CD14-positive monocyte (primary cell): ENCODE measurements around the gene RAB43. TPM values are rescaled to one million over a fixed set of nuclear protein-coding genes. Genes with fewer than 3 reads are reported as not detected.

Experiments
- DNase-seq, 3 donors: peaks; one replicate each; pipeline ENCODE4 v3.0.0-alpha.2; 2011 to 2022
- H2AFZ ChIP-seq: 2 replicates; pipeline ENCODE4 v1.6.0; 2012; ENCODE audit warnings: mild to moderate bottlenecking, low read depth, low read length, inconsistent platforms; ENCODE audit not compliant: insufficient read depth, poor library complexity, severe bottlenecking
- H3K27ac ChIP-seq, 2 donors: 1 replicate in 1 of 2; 2 replicates in 1 of 2; pipeline ENCODE4 v1.5.1; 2012 to 2013; ENCODE audit warnings: low read length in 2 of 2, control low read depth in 1 of 2, inconsistent platforms in 1 of 2, low read depth in 1 of 2, mild to moderate bottlenecking in 1 of 2
- H3K27me3 ChIP-seq, 2 donors: one replicate each; pipeline versions ENCODE4 v1.6.0 to v1.6.1; 2011 to 2013; ENCODE audit warnings: low read length in 2 of 2; ENCODE audit not compliant: control insufficient read depth in 2 of 2, insufficient read depth in 2 of 2
- H3K36me3 ChIP-seq, 2 donors: replicated peaks in 1 of 2; 1 replicate in 1 of 2; 2 replicates in 1 of 2; pipeline versions ENCODE4 v1.5.1 to v1.6.1; 2012 to 2013; ENCODE audit warnings: low read length in 2 of 2, control low read depth in 1 of 2, inconsistent platforms in 1 of 2, mild to moderate bottlenecking in 1 of 2; ENCODE audit not compliant: insufficient read depth in 2 of 2, control insufficient read depth in 1 of 2
- H3K4me1 ChIP-seq, 2 donors: 1 replicate in 1 of 2; 2 replicates in 1 of 2; pipeline versions ENCODE4 v1.5.1 to v1.6.1; 2012 to 2013; ENCODE audit warnings: low read length in 2 of 2, control low read depth in 1 of 2, inconsistent platforms in 1 of 2, mild to moderate bottlenecking in 1 of 2, moderate library complexity in 1 of 2; ENCODE audit not compliant: insufficient read depth in 2 of 2, control insufficient read depth in 1 of 2
- H3K4me2 ChIP-seq: replicated peaks from 2 replicates; pipeline ENCODE3; 2012; ENCODE audit warnings: low read length, moderate library complexity, mild to moderate bottlenecking; ENCODE audit not compliant: poor library complexity, severe bottlenecking; ENCODE audit errors: extremely low read depth
- H3K4me3 ChIP-seq, 3 experiments: fragments of 200-600 bp in 1 of 3; sonication (generic) in 1 of 3; replicated peaks in 1 of 3; 1 replicate in 2 of 3; 2 replicates in 1 of 3; pipeline ENCODE4 v1.5.1; 2011 to 2013; ENCODE audit warnings: low read length in 3 of 3, mild to moderate bottlenecking in 3 of 3, control low read depth in 2 of 3, low read depth in 2 of 3, inconsistent platforms in 1 of 3, moderate library complexity in 1 of 3
- H3K79me2 ChIP-seq: 2 replicates; pipeline ENCODE4 v1.6.0; 2012; ENCODE audit warnings: mild to moderate bottlenecking, control low read depth, inconsistent platforms, low read length, moderate library complexity; ENCODE audit not compliant: insufficient read depth
- H3K9ac ChIP-seq: 2 replicates; pipeline ENCODE4 v1.6.0; 2017; ENCODE audit warnings: low read length, mild to moderate bottlenecking; ENCODE audit not compliant: insufficient read depth, poor library complexity, severe bottlenecking
- H3K9me3 ChIP-seq, 2 donors: replicated peaks in 1 of 2; 1 replicate in 1 of 2; 2 replicates in 1 of 2; pipeline versions ENCODE4 v1.5.1 to v1.6.1; 2012 to 2013; ENCODE audit warnings: low read length in 2 of 2, control low read depth in 1 of 2; ENCODE audit not compliant: control insufficient read depth in 1 of 2, insufficient read depth in 1 of 2
- H4K20me1 ChIP-seq: 2 replicates; pipeline ENCODE4 v1.6.0; 2012; ENCODE audit warnings: mild to moderate bottlenecking, low read length, control low read depth, moderate library complexity; ENCODE audit not compliant: insufficient read depth
- H3K27ac Mint-ChIP-seq, 7 donors: one replicate each; pipeline ENCODE4 v1.8.0; 2020; ENCODE audit warnings: mild to moderate bottlenecking in 7 of 7, mixed read lengths in 7 of 7, moderate library complexity in 6 of 7, inconsistent platforms in 2 of 7
- H3K27me3 Mint-ChIP-seq, 3 donors: one replicate each; pipeline ENCODE4 v1.8.0; 2021 to 2022; ENCODE audit warnings: low read depth in 3 of 3, mild to moderate bottlenecking in 3 of 3, mixed read lengths in 3 of 3, moderate library complexity in 3 of 3, inconsistent platforms in 1 of 3
- H3K36me3 Mint-ChIP-seq, 2 donors: one replicate each; pipeline ENCODE4 v1.8.0; 2020; ENCODE audit warnings: mixed read lengths in 2 of 2, inconsistent platforms in 1 of 2, mild to moderate bottlenecking in 1 of 2
- H3K4me1 Mint-ChIP-seq: one replicate; pipeline ENCODE4 v1.8.0; 2020; ENCODE audit warnings: mild to moderate bottlenecking, mixed read lengths
- H3K4me3 Mint-ChIP-seq, 2 donors: one replicate each; pipeline ENCODE4 v1.8.0; 2020; ENCODE audit warnings: mild to moderate bottlenecking in 2 of 2, mixed read lengths in 2 of 2, moderate library complexity in 1 of 2
- H3K9me3 Mint-ChIP-seq, 7 donors: one replicate each; pipeline ENCODE4 v1.8.0; 2020 to 2022; ENCODE audit warnings: mixed read lengths in 7 of 7, mild to moderate bottlenecking in 6 of 7, moderate library complexity in 6 of 7, inconsistent platforms in 2 of 7
- WGBS: methylation state at CpG from one replicate; pipeline ENCODE4 v1.1.5; 2013; ENCODE audit warnings: missing lambda C conversion rate; ENCODE audit not compliant: insufficient coverage; 5-methylcytosine and 5-hydroxymethylcytosine counted together
- intact Hi-C, 2 donors: fragments of 100-400 bp; cut with micrococcal nuclease; formaldehyde crosslinking; loops; one replicate each; pipeline versions ENCODE4 v1.15.0 to v1.15.1; 2023
- polyA plus RNA-seq, 3 donors: library from polyadenylated mRNA; depleted of rRNA in 1 of 3; unstranded in 2 of 3; stranded (reverse) in 1 of 3; fragments of 300-500 nt in 2 of 3; fragments of >200 nt in 1 of 3; fragmentation: Illumina TruSeq in 2 of 3; gene quantifications; 1 replicate in 2 of 3; 2 replicates in 1 of 3; pipeline ENCODE4 v1.2.3, GENCODE V29; 2012 to 2021
- TF ChIP-seq, protein P1 (sequence below): fragments of 200-600 bp; IDR thresholded peaks from one replicate; pipeline ENCODE4 v1.8.0; 2022; ENCODE audit warnings: antibody characterized with exemption, mild to moderate bottlenecking

Gene RAB43
- polyA plus RNA-seq, 3 donors = 7.1 to 15.5 (median 8.5) TPM

DNA sequence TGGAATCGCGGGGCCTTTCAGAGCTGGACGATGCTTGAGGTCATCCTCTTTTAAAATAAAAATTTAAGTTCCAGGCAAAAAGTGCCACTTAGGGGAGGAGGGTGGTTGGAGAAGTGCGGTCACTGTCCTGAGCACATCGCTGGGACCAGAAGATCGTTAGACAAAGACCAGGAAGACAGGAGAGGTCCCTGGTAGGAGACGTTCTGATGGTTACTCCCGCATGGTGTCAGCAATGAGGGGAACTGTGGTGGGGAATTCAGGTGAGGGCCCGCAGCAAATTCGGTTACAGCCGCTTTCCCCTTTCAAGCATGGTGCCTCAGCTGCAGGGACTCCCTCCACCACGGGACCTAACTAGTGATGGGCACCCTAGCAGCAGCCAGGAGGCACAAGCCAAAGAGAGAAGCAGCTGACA, 40.3 kb upstream of the RAB43 start:
- TF ChIP-seq, protein P1, sequence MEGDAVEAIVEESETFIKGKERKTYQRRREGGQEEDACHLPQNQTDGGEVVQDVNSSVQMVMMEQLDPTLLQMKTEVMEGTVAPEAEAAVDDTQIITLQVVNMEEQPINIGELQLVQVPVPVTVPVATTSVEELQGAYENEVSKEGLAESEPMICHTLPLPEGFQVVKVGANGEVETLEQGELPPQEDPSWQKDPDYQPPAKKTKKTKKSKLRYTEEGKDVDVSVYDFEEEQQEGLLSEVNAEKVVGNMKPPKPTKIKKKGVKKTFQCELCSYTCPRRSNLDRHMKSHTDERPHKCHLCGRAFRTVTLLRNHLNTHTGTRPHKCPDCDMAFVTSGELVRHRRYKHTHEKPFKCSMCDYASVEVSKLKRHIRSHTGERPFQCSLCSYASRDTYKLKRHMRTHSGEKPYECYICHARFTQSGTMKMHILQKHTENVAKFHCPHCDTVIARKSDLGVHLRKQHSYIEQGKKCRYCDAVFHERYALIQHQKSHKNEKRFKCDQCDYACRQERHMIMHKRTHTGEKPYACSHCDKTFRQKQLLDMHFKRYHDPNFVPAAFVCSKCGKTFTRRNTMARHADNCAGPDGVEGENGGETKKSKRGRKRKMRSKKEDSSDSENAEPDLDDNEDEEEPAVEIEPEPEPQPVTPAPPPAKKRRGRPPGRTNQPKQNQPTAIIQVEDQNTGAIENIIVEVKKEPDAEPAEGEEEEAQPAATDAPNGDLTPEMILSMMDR = peak; percentile 57
- peaks cover 32 to 36% of the 10 kb centered on the region in 2 donors for H3K36me3 Mint-ChIP-seq
- H3K4me3 Mint-ChIP-seq = peak overlapping the region; percentile 85 to 98
- peaks cover 30 to 33% of the 10 kb centered on the region in 2 donors for H3K4me1 ChIP-seq
- peaks cover 29 to 36% of the 10 kb centered on the region in 2 donors for H3K36me3 ChIP-seq
- peaks cover 22% of the 10 kb centered on the region for H4K20me1 ChIP-seq
- peak overlapping the region; percentile 85 for H2AFZ ChIP-seq
- WGBS = 0% methylated on average over 6 of the region's 12 CpGs
- peak overlapping the region; percentile 98 to 100 (median 100) for H3K27ac Mint-ChIP-seq
- peak overlapping the region; percentile 86 for H3K9ac ChIP-seq
- H3K9me3 Mint-ChIP-seq = no peaks in the 10 kb centered on the region
- peak overlapping the region; percentile 96 to 98 for H3K27ac ChIP-seq
- no peaks in the 10 kb centered on the region for H3K27me3 ChIP-seq
- peaks cover 36% of the 10 kb centered on the region for H3K79me2 ChIP-seq
- peak in 2 of 3 donors; percentile 12 to 42 for DNase-seq
- peaks cover 30% of the 10 kb centered on the region for H3K4me1 Mint-ChIP-seq
- H3K4me3 ChIP-seq = peak overlapping the region; percentile 78 to 88 (median 86)
- peaks cover 0 to 2% (median 0%) of the 10 kb centered on the region in 3 donors for H3K27me3 Mint-ChIP-seq
- peak overlapping the region; percentile 98 for H3K4me2 ChIP-seq
- no peaks in the 10 kb centered on the region for H3K9me3 ChIP-seq
- intact Hi-C loops = loop anchor here (2.0 kb wide), 2 partner anchors 21 to 87 kb away; partner anchors contain the start of genes CNBP (in 1 of the 2) and COPG1 (in 1 of the 2)

DNA sequence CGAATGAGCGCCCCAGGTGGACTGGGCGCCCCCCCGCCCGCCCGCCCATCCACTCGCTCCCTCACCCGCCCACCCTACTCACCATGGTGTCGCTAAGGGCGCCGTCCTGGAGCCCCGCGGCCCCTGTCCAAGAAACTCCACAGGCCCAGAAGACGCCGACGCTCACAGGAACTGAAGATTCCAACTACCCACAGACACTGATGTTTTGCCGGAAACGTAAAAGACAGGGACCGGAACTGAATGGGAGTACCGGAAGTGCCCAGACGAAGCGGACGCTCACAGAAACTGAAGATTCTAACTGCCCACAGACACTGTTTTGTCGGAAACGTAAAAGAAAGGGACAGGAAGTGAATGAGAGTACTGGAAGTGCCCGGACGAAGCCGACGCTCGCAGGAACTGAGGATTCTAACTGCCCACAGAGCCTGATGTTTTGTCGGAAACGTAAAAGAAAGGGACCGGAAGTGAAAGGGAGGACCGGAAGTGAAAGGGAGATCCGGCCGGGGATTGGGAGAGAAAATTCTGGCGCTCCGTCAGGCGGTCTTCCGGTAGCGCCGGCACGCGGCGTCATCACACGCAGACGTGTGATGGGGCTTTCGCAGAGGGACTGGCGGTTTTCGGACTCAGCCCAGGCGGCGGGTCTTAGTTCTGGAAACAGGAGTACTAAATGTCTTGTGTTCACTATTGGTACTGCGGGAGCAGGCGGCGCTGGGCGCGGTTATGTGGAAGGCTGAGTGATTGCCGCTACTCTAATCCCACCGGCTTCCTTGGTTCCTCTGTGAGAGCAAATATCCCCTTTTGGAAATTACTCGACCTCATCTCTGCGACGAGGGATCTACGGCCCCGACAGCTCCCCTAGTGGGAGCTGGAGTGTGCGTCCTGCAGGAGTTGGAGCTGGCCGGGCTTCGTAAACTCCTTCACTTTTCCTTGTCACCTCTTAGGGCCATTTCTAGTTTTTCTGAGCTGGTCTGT, 39.6 kb upstream of the RAB43 start, which contains the start of gene ISY1:
Gene ISY1 (minus strand): TSS at position 173 of the 969 bp plus-strand sequence. CDS start 88 bp downstream, at position 85.
- Mint-ChIP-seq H3K36me3 (peaks cover 30 to 36% of the 10 kb centered on the region in 2 donors), H3K4me1 (peaks cover 30% of the 10 kb centered on the region), H3K4me3 (peak within 1 kb of the TSS; percentile 85 to 98), H3K27me3 (peaks cover 0 to 2% (median 0%) of the 10 kb centered on the region in 3 donors), H3K9me3 (no peaks in the 10 kb centered on the region), H3K27ac (peak within 1 kb of the TSS; percentile 98 to 100 (median 100))
- H3K9me3 ChIP-seq = no peaks in the 10 kb centered on the region
- DNase-seq = peak; percentile 93 to 95 (median 94)
- peak within 1 kb of the TSS; percentile 86 for H3K9ac ChIP-seq
- H3K4me1 ChIP-seq = peaks cover 30 to 33% of the 10 kb centered on the region in 2 donors
- TF ChIP-seq, protein P1 = peak; percentile 84
- H3K79me2 ChIP-seq = peaks cover 29% of the 10 kb centered on the region
- intact Hi-C loops = no loop called here
- peak within 1 kb of the TSS; percentile 96 to 98 for H3K27ac ChIP-seq
- no peaks in the 10 kb centered on the region for H3K27me3 ChIP-seq
- WGBS = 0% methylated on average over 56 of the region's 67 CpGs
- H2AFZ ChIP-seq = peak within 1 kb of the TSS; percentile 85
- peak within 1 kb of the TSS; percentile 98 for H3K4me2 ChIP-seq
- peak within 1 kb of the TSS; percentile 78 to 88 (median 86) for H3K4me3 ChIP-seq
- peaks cover 15% of the 10 kb centered on the region for H4K20me1 ChIP-seq
- peaks cover 29 to 36% of the 10 kb centered on the region in 2 donors for H3K36me3 ChIP-seq
